ENCODE results near the gene SEMA5A.

The SEMA5A gene

GRCh38 chr5:9318031-9318430, 227.8 kb downstream of the SEMA5A start:
- no peak for DNase-seq
- in situ Hi-C loops (cut with MboI; ENCODE audit: low pct_unique_long_range_greater_than_20kb, low sequenced_read_pairs), result no loop called here

- no peak for DNase-seq
Observed at GRCh38 chr5:9316733-9317132, 229.1 kb downstream of the SEMA5A start.

GRCh38 chr5:9316041-9316440, 229.8 kb downstream of the SEMA5A start:
- in situ Hi-C loops (cut with MboI; ENCODE audit: low pct_unique_long_range_greater_than_20kb, low sequenced_read_pairs), result no loop called here
- DNase-seq, result no peak

More at GRCh38 chr5:9316733-9317132, 229.1 kb downstream of the SEMA5A start:
- in situ Hi-C loops (cut with MboI; ENCODE audit: low pct_unique_long_range_greater_than_20kb, low sequenced_read_pairs), result no loop called here

GRCh38 chr5:9314558-9314957, 231.3 kb downstream of the SEMA5A start:
- in situ Hi-C loops (cut with MboI; ENCODE audit: low pct_unique_long_range_greater_than_20kb, low sequenced_read_pairs), result no loop called here
- no peak for DNase-seq

GRCh38 chr5:9313751-9314150, 232.1 kb downstream of the SEMA5A start:
- in situ Hi-C loops (cut with MboI; ENCODE audit: low pct_unique_long_range_greater_than_20kb, low sequenced_read_pairs), result no loop called here

GRCh38 chr5:9307150-9307549, 238.7 kb downstream of the SEMA5A start:
- in situ Hi-C loops (cut with MboI; ENCODE audit: low pct_unique_long_range_greater_than_20kb, low sequenced_read_pairs), result no loop called here
- DNase-seq, result no peak

More at GRCh38 chr5:9313751-9314150, 232.1 kb downstream of the SEMA5A start:
- no peak for DNase-seq

- DNase-seq, result no peak
- in situ Hi-C loops (cut with MboI; ENCODE audit: low pct_unique_long_range_greater_than_20kb, low sequenced_read_pairs), result no loop called here
Observed at GRCh38 chr5:9302218-9302617, 243.7 kb downstream of the SEMA5A start.

- in situ Hi-C loops (cut with MboI; ENCODE audit: low pct_unique_long_range_greater_than_20kb, low sequenced_read_pairs), result no loop called here
- no peak for DNase-seq
Observed at GRCh38 chr5:9301200-9301599, 244.7 kb downstream of the SEMA5A start.

GRCh38 chr5:9297134-9297533, 248.7 kb downstream of the SEMA5A start:
- in situ Hi-C loops (cut with MboI; ENCODE audit: low pct_unique_long_range_greater_than_20kb, low sequenced_read_pairs), result no loop called here
- DNase-seq, result no peak

- in situ Hi-C loops (cut with MboI; ENCODE audit: low pct_unique_long_range_greater_than_20kb, low sequenced_read_pairs), result no loop called here
- no peak for DNase-seq
Observed at GRCh38 chr5:9295466-9295801, 250.4 kb downstream of the SEMA5A start.

GRCh38 chr5:9294793-9295465, 250.9 kb downstream of the SEMA5A start:
- in situ Hi-C loops (cut with MboI; ENCODE audit: low pct_unique_long_range_greater_than_20kb, low sequenced_read_pairs), result no loop called here
- no peak for DNase-seq

- in situ Hi-C loops (cut with MboI; ENCODE audit: low pct_unique_long_range_greater_than_20kb, low sequenced_read_pairs), result no loop called here
- no peak for DNase-seq
Observed at GRCh38 chr5:9288234-9288633, 257.6 kb downstream of the SEMA5A start.

GRCh38 chr5:9284781-9285307, 261.0 kb downstream of the SEMA5A start:
- in situ Hi-C loops (cut with MboI; ENCODE audit: low pct_unique_long_range_greater_than_20kb, low sequenced_read_pairs), result no loop called here
- no peak for DNase-seq

- in situ Hi-C loops (cut with MboI; ENCODE audit: low pct_unique_long_range_greater_than_20kb, low sequenced_read_pairs), result no loop called here
- DNase-seq, result no peak
Observed at GRCh38 chr5:9284272-9284671, 261.6 kb downstream of the SEMA5A start.

- in situ Hi-C loops (cut with MboI; ENCODE audit: low pct_unique_long_range_greater_than_20kb, low sequenced_read_pairs), result no loop called here
- DNase-seq, result no peak
Observed at GRCh38 chr5:9283473-9283872, 262.4 kb downstream of the SEMA5A start.

- in situ Hi-C loops (cut with MboI; ENCODE audit: low pct_unique_long_range_greater_than_20kb, low sequenced_read_pairs), result no loop called here
- no peak for DNase-seq
Observed at GRCh38 chr5:9283021-9283420, 262.9 kb downstream of the SEMA5A start.

- no peak for DNase-seq
Observed at GRCh38 chr5:9282211-9282610, 263.7 kb downstream of the SEMA5A start.

GRCh38 chr5:9279774-9280173, 266.1 kb downstream of the SEMA5A start:
- DNase-seq, result no peak
- in situ Hi-C loops (cut with MboI; ENCODE audit: low pct_unique_long_range_greater_than_20kb, low sequenced_read_pairs), result no loop called here

More at GRCh38 chr5:9282211-9282610, 263.7 kb downstream of the SEMA5A start:
- in situ Hi-C loops (cut with MboI; ENCODE audit: low pct_unique_long_range_greater_than_20kb, low sequenced_read_pairs), result no loop called here

GRCh38 chr5:9278921-9279603, 266.8 kb downstream of the SEMA5A start:
- DNase-seq, result no peak
- in situ Hi-C loops (cut with MboI; ENCODE audit: low pct_unique_long_range_greater_than_20kb, low sequenced_read_pairs), result no loop called here

- in situ Hi-C loops (cut with MboI; ENCODE audit: low pct_unique_long_range_greater_than_20kb, low sequenced_read_pairs), result no loop called here
- DNase-seq, result no peak
Observed at GRCh38 chr5:9269014-9269413, 276.9 kb downstream of the SEMA5A start.

GRCh38 chr5:9268226-9268625, 277.6 kb downstream of the SEMA5A start:
- in situ Hi-C loops (cut with MboI; ENCODE audit: low pct_unique_long_range_greater_than_20kb, low sequenced_read_pairs), result no loop called here
- DNase-seq, result no peak

All from KBM-7 (cell line).